ENCODE results near the gene TNFRSF19. TPM values are rescaled to one million over a fixed set of nuclear protein-coding genes. Genes with fewer than 3 reads are reported as not detected.

The TNFRSF19 gene
- total RNA-seq, 1 experiment from 2014 or later = 0.24 TPM

- Histone ChIP-seq H2AFZ (no peak overlapping the region), H3K27ac (no peak overlapping the region), H3K4me1 (replicated peaks; ENCODE audit: insufficient read depth) (no peaks in the 10 kb centered on the region), H3K9me2 (ENCODE audit: insufficient read depth) (no peaks in the 10 kb centered on the region), H3K79me2 (ENCODE audit: low read depth) (no peaks in the 10 kb centered on the region), H4K20me1 (ENCODE audit: insufficient read depth) (no peaks in the 10 kb centered on the region), H3K36me3 (ENCODE audit: low read depth) (no peaks in the 10 kb centered on the region), H3K4me3 (no peak overlapping the region), H3F3A (ENCODE audit: insufficient read depth, low read depth) (no peaks in the 10 kb centered on the region), H3K27me3 (ENCODE audit: insufficient read depth, low read depth) (no peaks in the 10 kb centered on the region), H3K4me2 (no peak overlapping the region), H3K9me3 (ENCODE audit: insufficient read depth, low read depth) (no peaks in the 10 kb centered on the region)
- POLR2A ChIA-PET (ENCODE audit: unreplicated experiment) = no interaction called here
- CTCF ChIA-PET = no interaction called here
- DNase-seq = no peak
- TF ChIP-seq CTCF (conservative IDR thresholded peaks at IDR 0.05) (no peak), EZH2 (IDR thresholded peaks at IDR 0.05; ENCODE audit: low read depth) (no peak)
- no TSS peak for BruUV-seq (replicated peaks)
- intact Hi-C loops (cut with micrococcal nuclease; ENCODE audit: unreplicated experiment) = no loop called here
Measured at GRCh38 chr13:23652909-23653726, 82.9 kb downstream of the TNFRSF19 start.

- Histone ChIP-seq H4K20me1 (ENCODE audit: insufficient read depth) (no peaks in the 10 kb centered on the region), H2AFZ (no peak overlapping the region), H3K9me3 (ENCODE audit: insufficient read depth, low read depth) (no peaks in the 10 kb centered on the region), H3F3A (ENCODE audit: insufficient read depth, low read depth) (no peaks in the 10 kb centered on the region), H3K4me3 (no peak overlapping the region), H3K4me2 (no peak overlapping the region), H3K27me3 (ENCODE audit: insufficient read depth, low read depth) (no peaks in the 10 kb centered on the region), H3K4me1 (replicated peaks; ENCODE audit: insufficient read depth) (no peaks in the 10 kb centered on the region), H3K27ac (no peak overlapping the region), H3K79me2 (ENCODE audit: low read depth) (no peaks in the 10 kb centered on the region), H3K36me3 (ENCODE audit: low read depth) (no peaks in the 10 kb centered on the region), H3K9me2 (ENCODE audit: insufficient read depth) (no peaks in the 10 kb centered on the region)
- intact Hi-C loops (cut with micrococcal nuclease; ENCODE audit: unreplicated experiment) = no loop called here
- POLR2A ChIA-PET (ENCODE audit: unreplicated experiment) = no interaction called here
- CTCF ChIA-PET = no interaction called here
- no TSS peak for BruUV-seq (replicated peaks)
- TF ChIP-seq CTCF (conservative IDR thresholded peaks at IDR 0.05) = no peak
- TF ChIP-seq EZH2 (IDR thresholded peaks at IDR 0.05; ENCODE audit: low read depth) = no peak
- no peak for DNase-seq
Measured at GRCh38 chr13:23654111-23655110, 84.2 kb downstream of the TNFRSF19 start.

- H3K4me1 ChIP-seq (replicated peaks; ENCODE audit: insufficient read depth) = no peaks in the 10 kb centered on the region
- H3K4me2 ChIP-seq = no peak overlapping the region
- no peaks in the 10 kb centered on the region for H3K79me2 ChIP-seq (ENCODE audit: low read depth)
- H3K4me3 ChIP-seq = no peak overlapping the region
- no peaks in the 10 kb centered on the region for H3K36me3 ChIP-seq (ENCODE audit: low read depth)
- H3K9me2 ChIP-seq (ENCODE audit: insufficient read depth) = no peaks in the 10 kb centered on the region
- intact Hi-C loops (cut with micrococcal nuclease; ENCODE audit: unreplicated experiment) = no loop called here
- no peak for DNase-seq
- no peaks in the 10 kb centered on the region for H4K20me1 ChIP-seq (ENCODE audit: insufficient read depth)
- no TSS peak for BruUV-seq (replicated peaks)
- H3K27ac ChIP-seq = no peak overlapping the region
- CTCF ChIA-PET = no interaction called here
- no peaks in the 10 kb centered on the region for H3K27me3 ChIP-seq (ENCODE audit: insufficient read depth, low read depth)
- POLR2A ChIA-PET (ENCODE audit: unreplicated experiment) = no interaction called here
- no peaks in the 10 kb centered on the region for H3F3A ChIP-seq (ENCODE audit: insufficient read depth, low read depth)
- H2AFZ ChIP-seq = no peak overlapping the region
- TF ChIP-seq EZH2 (IDR thresholded peaks at IDR 0.05; ENCODE audit: low read depth) = no peak
- no peak for TF ChIP-seq CTCF (conservative IDR thresholded peaks at IDR 0.05)
- no peaks in the 10 kb centered on the region for H3K9me3 ChIP-seq (ENCODE audit: insufficient read depth, low read depth)
Measured at GRCh38 chr13:23655321-23655720, 85.1 kb downstream of the TNFRSF19 start.

All from PC-9 (cell line).